Lower lobe of right lung (tissue), 2 donors: ENCODE data around the gene MRPL55. TPM values are rescaled to one million over a fixed set of nuclear protein-coding genes. Genes with fewer than 3 reads are reported as not detected.

ENCODE experiments used
- ATAC-seq, 2 donors: fragments of 200-7000 bp; cut with Tn5 transposase; one replicate each; pipeline ENCODE4 v1.9.1; 2020 to 2022; ENCODE audit warnings: mild to moderate bottlenecking in 2 of 2, moderate library complexity in 2 of 2
- DNase-seq: peaks from one replicate; pipeline ENCODE4 v3.0.0-alpha.2; 2020
- H3K27ac ChIP-seq: fragments of 200-600 bp; one replicate; pipeline ENCODE4 v1.8.0; 2022
- H3K27me3 ChIP-seq: fragments of 200-600 bp; one replicate; pipeline ENCODE4 v1.8.0; 2022; ENCODE audit warnings: low read depth
- H3K36me3 ChIP-seq: fragments of 200-600 bp; one replicate; pipeline ENCODE4 v1.8.0; 2022; ENCODE audit warnings: mild to moderate bottlenecking
- H3K4me1 ChIP-seq: fragments of 200-600 bp; one replicate; pipeline ENCODE4 v1.8.0; 2022
- H3K4me3 ChIP-seq: fragments of 200-600 bp; one replicate; pipeline ENCODE4 v1.8.0; 2022; ENCODE audit warnings: mild to moderate bottlenecking
- H3K9me3 ChIP-seq: fragments of 200-600 bp; one replicate; pipeline ENCODE4 v1.8.0; 2022
- intact Hi-C: fragments of 100-400 bp; cut with DNase I; formaldehyde crosslinking; loops from one replicate; pipeline ENCODE4 v1.11.0; 2022
- total RNA-seq: library from RNA; stranded (reverse); fragmentation: NEBNext Ultra II Directional; extraction: Animal tissue kit (Norgen Biotek cat#: 25700); gene quantifications from one replicate; pipeline ENCODE4 v1.2.1, GENCODE V29; 2021
- TF ChIP-seq, protein P1 (sequence below): fragments of 200-600 bp; IDR thresholded peaks from one replicate; pipeline ENCODE4 v1.8.0; 2022; ENCODE audit warnings: antibody characterized with exemption, mild to moderate bottlenecking
- donor health status: DM: no; HTN: yes; CAD: no; lungs with severe emphysema.

Gene MRPL55
- total RNA-seq, 1 donor from 2014 or later = 43.6 TPM

DNA sequence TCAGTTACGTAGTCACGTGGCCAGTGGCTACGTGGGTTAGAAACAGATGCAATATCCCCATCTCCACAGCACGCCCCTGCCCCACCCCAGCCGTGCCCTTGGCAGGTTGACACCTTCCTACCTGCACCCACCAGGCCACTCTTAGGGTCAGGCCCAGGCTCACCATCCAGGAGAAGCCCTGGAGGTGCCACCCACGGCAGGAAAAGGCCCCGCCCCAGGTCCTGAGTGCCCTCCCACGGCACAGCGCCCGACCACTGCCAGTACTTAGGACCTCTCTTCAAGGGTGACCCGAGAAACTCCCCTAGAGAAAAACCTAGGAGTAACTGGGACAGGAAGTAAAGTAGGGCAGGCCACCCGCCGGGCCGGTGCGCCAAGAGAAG, 7.5 kb downstream of the MRPL55 start:
- no peaks in the 10 kb centered on the region for H3K27me3 ChIP-seq
- H3K27ac ChIP-seq = peak overlapping the region; percentile 88
- TF ChIP-seq, protein P1, sequence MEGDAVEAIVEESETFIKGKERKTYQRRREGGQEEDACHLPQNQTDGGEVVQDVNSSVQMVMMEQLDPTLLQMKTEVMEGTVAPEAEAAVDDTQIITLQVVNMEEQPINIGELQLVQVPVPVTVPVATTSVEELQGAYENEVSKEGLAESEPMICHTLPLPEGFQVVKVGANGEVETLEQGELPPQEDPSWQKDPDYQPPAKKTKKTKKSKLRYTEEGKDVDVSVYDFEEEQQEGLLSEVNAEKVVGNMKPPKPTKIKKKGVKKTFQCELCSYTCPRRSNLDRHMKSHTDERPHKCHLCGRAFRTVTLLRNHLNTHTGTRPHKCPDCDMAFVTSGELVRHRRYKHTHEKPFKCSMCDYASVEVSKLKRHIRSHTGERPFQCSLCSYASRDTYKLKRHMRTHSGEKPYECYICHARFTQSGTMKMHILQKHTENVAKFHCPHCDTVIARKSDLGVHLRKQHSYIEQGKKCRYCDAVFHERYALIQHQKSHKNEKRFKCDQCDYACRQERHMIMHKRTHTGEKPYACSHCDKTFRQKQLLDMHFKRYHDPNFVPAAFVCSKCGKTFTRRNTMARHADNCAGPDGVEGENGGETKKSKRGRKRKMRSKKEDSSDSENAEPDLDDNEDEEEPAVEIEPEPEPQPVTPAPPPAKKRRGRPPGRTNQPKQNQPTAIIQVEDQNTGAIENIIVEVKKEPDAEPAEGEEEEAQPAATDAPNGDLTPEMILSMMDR = no peak
- no peak for ATAC-seq
- intact Hi-C loops = no loop called here
- no peak for DNase-seq
- H3K4me1 ChIP-seq = peaks cover 25% of the 10 kb centered on the region
- peak overlapping the region; percentile 90 for H3K4me3 ChIP-seq
- peaks cover 53% of the 10 kb centered on the region for H3K36me3 ChIP-seq
- H3K9me3 ChIP-seq = no peaks in the 10 kb centered on the region

DNA sequence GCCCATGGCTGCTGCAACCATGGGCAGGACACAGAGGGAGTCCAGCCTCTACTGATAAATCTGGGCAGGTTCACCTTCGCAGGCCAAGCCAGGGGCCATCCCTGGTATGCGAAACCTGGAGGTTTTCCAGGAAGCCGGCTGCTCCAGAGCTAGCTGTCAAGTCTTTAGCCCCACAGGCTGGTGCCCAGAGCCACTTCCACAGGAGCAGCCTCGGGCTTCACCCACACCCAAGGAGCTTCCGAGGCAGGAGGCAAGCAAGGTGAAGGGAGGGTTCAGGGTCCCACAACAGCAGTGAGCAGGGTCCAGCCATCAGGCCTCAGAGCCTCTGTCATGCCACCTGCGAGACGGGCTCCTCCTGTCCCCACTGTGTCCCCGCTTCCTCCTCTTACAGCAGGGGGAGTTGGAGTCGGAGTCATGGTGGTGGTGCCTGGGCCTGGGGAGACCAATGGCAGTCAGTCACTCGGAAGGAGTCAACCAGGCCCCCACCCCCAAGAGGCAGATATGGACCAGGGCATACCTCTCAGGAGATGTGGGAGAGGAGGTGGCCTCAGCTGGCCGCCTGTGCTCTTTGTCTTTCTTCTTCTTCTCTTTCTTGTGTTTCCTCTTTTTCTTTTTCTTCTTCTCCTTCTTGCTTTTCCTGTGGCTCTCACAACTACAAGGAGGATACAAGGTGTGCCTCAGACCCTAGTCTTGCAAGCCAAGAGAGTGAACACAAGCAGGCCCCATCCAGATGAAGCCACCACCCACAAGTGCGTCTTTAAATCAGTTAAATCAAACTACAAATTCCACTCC, 8.1 kb downstream of the MRPL55 start:
- intact Hi-C loops = no loop called here
- ATAC-seq (no peak), DNase-seq (no peak)
- TF ChIP-seq, protein P1 = no peak
- Histone ChIP-seq H3K4me3 (peak overlapping the region; percentile 90), H3K4me1 (peaks cover 30% of the 10 kb centered on the region), H3K36me3 (peaks cover 52% of the 10 kb centered on the region), H3K27ac (no peak overlapping the region), H3K9me3 (no peaks in the 10 kb centered on the region), H3K27me3 (no peaks in the 10 kb centered on the region)

DNA sequence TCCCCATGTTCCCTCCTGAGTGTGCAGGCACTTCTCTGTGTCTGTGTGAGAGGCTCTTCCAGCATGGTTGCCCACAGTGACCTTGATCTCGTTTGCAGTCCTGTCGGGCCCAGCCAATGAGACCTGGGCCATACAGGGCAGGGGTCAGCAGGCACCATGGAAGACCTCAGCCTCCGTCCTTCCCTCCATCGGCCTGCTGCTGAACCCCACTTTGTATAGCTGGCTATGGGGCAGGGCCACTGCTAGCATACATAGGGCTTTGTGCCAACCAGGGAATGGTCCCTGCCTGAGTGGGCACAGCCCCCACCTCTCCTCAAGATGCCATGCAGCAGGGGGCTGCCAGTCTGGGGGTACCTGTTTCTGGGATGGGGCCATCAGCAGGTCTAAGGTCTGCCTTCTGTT, 9.8 kb downstream of the MRPL55 start:
- TF ChIP-seq, protein P1 = no peak
- ATAC-seq = no peak
- H3K27ac ChIP-seq = no peak overlapping the region
- peaks cover 6% of the 10 kb centered on the region for H3K9me3 ChIP-seq
- H3K4me3 ChIP-seq = no peak overlapping the region
- H3K4me1 ChIP-seq = peaks cover 40% of the 10 kb centered on the region
- DNase-seq = no peak
- intact Hi-C loops = no loop called here
- H3K27me3 ChIP-seq = no peaks in the 10 kb centered on the region
- peaks cover 48% of the 10 kb centered on the region for H3K36me3 ChIP-seq

DNA sequence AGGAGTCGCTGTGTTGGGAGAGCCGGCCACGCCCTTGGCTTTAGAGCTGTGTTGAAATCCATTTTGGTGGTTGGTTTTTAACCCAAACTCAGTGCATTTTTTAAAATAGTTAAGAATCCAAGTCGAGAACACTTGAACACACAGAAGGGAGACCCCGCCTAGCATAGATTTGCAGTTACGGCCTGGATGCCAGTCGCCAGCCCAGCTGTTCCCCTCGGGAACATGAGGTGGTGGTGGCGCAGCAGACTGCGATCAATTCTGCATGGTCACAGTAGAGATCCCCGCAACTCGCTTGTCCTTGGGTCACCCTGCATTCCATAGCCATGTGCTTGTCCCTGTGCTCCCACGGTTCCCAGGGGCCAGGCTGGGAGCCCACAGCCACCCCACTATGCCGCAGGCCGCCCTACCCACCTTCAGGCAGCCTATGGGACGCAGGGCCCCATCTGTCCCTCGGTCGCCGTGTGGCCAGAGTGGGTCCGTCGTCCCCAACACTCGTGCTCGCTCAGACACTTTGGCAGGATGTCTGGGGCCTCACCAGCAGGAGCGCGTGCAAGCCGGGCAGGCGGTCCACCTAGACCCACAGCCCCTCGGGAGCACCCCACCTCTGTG, 10.7 kb downstream of the MRPL55 start:
- H3K27me3 ChIP-seq = no peaks in the 10 kb centered on the region
- intact Hi-C loops = no loop called here
- H3K9me3 ChIP-seq = peaks cover 7% of the 10 kb centered on the region
- TF ChIP-seq, protein P1 = no peak
- H3K4me3 ChIP-seq = no peak overlapping the region
- ATAC-seq = no peak
- no peak for DNase-seq
- peaks cover 33% of the 10 kb centered on the region for H3K4me1 ChIP-seq
- H3K36me3 ChIP-seq = peaks cover 48% of the 10 kb centered on the region
- H3K27ac ChIP-seq = no peak overlapping the region

DNA sequence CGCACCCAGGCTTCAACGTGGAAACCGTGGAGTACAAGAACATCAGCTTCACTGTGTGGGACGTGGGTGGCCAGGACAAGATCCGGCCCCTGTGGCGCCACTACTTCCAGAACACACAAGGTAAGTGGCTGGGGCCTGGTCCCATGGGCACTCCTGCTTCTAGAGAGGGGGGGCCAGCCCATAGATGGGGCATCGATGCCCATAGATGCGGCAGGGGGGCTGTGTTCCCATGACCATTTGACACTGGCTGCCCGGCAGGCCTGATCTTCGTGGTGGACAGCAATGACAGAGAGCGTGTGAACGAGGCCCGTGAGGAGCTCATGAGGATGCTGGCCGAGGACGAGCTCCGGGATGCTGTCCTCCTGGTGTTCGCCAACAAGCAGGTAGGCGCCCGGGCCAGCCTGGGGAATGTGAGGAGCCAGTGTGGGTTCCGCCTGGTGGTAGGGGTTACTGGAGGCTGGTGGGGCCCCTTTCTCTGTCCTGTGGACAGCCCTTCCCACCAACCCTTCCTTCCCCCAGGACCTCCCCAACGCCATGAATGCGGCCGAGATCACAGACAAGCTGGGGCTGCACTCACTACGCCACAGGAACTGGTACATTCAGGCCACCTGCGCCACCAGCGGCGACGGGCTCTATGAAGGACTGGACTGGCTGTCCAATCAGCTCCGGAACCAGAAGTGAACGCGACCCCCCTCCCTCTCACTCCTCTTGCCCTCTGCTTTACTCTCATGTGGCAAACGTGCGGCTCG, 11.6 kb downstream of the MRPL55 start:
- ATAC-seq (no peak), DNase-seq (no peak)
- Histone ChIP-seq H3K9me3 (peaks cover 7% of the 10 kb centered on the region), H3K27ac (no peak overlapping the region), H3K4me1 (peaks cover 41% of the 10 kb centered on the region), H3K36me3 (peaks cover 54% of the 10 kb centered on the region), H3K27me3 (no peaks in the 10 kb centered on the region), H3K4me3 (no peak overlapping the region)
- TF ChIP-seq, protein P1 = no peak
- intact Hi-C loops = no loop called here
